Measurements from ENCODE around the gene ANKS3. TPM values are rescaled to one million over a fixed set of nuclear protein-coding genes. Genes with fewer than 3 reads are reported as not detected.
A peak's percentile ranks its signal among the peaks of the same experiment; 100 is the strongest.

Gene ANKS3
- total RNA-seq, 1 donor from 2014 or later, result 43.5 TPM

DNA sequence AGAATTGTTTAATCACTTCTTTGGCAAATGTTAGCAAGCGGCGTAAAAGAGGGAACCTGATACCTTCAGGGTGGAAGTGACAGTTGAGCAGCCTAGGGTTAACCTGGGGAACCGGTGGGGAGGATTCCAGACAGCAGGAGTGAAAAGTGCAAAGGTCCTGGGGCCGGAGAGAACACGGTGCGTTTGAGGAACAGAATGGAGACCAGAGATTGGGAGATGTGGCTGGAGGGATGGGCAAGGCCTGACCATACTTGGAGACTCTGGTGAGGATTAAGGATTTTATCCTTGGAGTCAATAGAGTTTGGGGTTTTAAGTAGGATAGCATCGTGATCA lies 35.2 kb upstream of the ANKS3 start:
- peak overlapping the region; percentile 15 for H3K27ac Mint-ChIP-seq (ENCODE audit: unreplicated experiment)

DNA sequence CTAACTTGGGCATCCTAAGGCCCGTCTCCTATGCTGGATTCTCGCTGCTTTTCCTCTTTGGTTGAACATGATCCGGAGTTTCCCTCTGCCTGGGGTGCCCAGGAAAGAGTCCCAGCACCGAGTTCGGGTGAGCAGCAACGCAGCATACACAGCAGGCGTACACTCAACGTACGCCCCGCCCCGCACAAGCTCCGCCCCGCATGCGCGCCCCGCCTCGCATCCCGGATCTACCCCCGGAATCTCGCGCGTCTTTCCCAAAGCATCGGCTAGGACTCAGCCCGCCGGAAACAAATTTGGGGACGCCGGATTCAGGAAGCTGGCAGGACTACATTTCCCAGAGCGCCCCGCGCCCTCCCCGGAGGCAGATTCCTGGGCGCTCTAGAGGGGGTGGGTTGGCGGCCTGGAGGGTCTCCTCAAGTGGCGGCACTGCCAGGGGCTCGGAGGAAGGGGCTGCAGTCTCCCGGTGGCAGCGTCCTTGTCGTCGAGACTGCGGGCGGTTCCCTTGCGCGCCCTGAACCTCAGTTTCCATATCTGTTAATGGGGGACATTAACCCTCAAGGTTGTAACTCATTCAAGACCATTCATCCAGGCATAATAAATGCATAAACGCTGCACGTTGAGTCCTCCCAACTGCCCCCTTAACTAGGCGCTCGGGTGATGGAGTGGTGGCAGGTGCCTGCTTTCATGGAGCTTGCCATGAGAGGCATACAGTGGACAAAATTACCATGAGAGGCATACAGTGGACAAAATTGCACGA lies 34.7 kb upstream of the ANKS3 start:
- Mint-ChIP-seq H3K27ac (ENCODE audit: unreplicated experiment) (peak overlapping the region; percentile 57), H3K9me3 (ENCODE audit: unreplicated experiment) (peaks cover 5% of the 10 kb centered on the region), H3K4me1 (ENCODE audit: low read depth, unreplicated experiment) (peaks cover 7% of the 10 kb centered on the region), H3K4me3 (ENCODE audit: unreplicated experiment) (peak overlapping the region; percentile 89), H3K27me3 (ENCODE audit: unreplicated experiment) (no peaks in the 10 kb centered on the region), H3K36me3 (ENCODE audit: unreplicated experiment) (no peaks in the 10 kb centered on the region)
- DNase-seq, result peak; percentile 98
- TF ChIP-seq, protein P1, sequence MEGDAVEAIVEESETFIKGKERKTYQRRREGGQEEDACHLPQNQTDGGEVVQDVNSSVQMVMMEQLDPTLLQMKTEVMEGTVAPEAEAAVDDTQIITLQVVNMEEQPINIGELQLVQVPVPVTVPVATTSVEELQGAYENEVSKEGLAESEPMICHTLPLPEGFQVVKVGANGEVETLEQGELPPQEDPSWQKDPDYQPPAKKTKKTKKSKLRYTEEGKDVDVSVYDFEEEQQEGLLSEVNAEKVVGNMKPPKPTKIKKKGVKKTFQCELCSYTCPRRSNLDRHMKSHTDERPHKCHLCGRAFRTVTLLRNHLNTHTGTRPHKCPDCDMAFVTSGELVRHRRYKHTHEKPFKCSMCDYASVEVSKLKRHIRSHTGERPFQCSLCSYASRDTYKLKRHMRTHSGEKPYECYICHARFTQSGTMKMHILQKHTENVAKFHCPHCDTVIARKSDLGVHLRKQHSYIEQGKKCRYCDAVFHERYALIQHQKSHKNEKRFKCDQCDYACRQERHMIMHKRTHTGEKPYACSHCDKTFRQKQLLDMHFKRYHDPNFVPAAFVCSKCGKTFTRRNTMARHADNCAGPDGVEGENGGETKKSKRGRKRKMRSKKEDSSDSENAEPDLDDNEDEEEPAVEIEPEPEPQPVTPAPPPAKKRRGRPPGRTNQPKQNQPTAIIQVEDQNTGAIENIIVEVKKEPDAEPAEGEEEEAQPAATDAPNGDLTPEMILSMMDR (IDR thresholded peaks at IDR 0.05; ENCODE audit: partially characterized antibody, unreplicated experiment), result no peak

More for the DNA sequence above, 35.2 kb upstream of the ANKS3 start:
- Mint-ChIP-seq H3K4me1 (ENCODE audit: low read depth, unreplicated experiment) (peaks cover 9% of the 10 kb centered on the region), H3K4me3 (ENCODE audit: unreplicated experiment) (peak overlapping the region; percentile 89), H3K27me3 (ENCODE audit: unreplicated experiment) (no peaks in the 10 kb centered on the region), H3K9me3 (ENCODE audit: unreplicated experiment) (peaks cover 5% of the 10 kb centered on the region), H3K36me3 (ENCODE audit: unreplicated experiment) (no peaks in the 10 kb centered on the region)
- DNase-seq, result no peak
- TF ChIP-seq, protein P1 (IDR thresholded peaks at IDR 0.05; ENCODE audit: partially characterized antibody, unreplicated experiment), result no peak

DNA sequence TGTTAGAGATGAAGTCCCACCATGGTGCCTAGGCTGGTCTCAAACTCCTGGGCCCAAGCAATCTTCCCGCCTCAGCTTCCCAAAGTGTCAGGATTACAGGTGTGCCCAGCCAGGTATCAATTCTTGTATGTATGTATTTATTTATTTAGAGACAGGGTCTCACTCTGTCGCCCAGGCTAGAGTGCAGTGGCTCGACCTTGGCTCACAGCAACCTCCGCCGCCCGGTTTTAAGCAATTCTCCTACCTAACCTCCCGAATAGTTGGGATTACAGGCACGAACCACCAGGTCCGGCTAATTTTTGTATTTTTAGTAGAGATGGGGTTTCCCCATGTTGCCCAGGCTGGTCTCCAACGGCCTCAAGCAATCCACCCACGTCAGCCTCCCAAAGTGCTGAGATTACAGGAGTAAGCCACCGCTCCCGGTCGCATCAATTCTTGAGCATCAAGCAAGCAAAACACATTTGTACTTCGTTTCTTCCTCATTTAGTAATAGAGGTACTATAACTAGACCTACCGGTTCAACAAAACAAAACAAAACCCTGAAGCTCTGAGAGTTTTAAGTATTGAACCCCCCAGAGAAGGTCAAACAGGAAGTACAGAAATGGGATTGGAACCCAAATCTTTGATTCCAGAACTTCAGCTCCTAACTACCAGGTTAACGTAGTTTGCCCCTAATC lies 33.9 kb upstream of the ANKS3 start:
- Mint-ChIP-seq H3K27me3 (ENCODE audit: unreplicated experiment) (no peaks in the 10 kb centered on the region), H3K4me1 (ENCODE audit: low read depth, unreplicated experiment) (peaks cover 7% of the 10 kb centered on the region), H3K36me3 (ENCODE audit: unreplicated experiment) (no peaks in the 10 kb centered on the region), H3K9me3 (ENCODE audit: unreplicated experiment) (peaks cover 5% of the 10 kb centered on the region), H3K4me3 (ENCODE audit: unreplicated experiment) (peak overlapping the region; percentile 89), H3K27ac (ENCODE audit: unreplicated experiment) (peak overlapping the region; percentile 59)
- TF ChIP-seq, protein P1 (IDR thresholded peaks at IDR 0.05; ENCODE audit: partially characterized antibody, unreplicated experiment), result no peak
- no peak for DNase-seq

DNA sequence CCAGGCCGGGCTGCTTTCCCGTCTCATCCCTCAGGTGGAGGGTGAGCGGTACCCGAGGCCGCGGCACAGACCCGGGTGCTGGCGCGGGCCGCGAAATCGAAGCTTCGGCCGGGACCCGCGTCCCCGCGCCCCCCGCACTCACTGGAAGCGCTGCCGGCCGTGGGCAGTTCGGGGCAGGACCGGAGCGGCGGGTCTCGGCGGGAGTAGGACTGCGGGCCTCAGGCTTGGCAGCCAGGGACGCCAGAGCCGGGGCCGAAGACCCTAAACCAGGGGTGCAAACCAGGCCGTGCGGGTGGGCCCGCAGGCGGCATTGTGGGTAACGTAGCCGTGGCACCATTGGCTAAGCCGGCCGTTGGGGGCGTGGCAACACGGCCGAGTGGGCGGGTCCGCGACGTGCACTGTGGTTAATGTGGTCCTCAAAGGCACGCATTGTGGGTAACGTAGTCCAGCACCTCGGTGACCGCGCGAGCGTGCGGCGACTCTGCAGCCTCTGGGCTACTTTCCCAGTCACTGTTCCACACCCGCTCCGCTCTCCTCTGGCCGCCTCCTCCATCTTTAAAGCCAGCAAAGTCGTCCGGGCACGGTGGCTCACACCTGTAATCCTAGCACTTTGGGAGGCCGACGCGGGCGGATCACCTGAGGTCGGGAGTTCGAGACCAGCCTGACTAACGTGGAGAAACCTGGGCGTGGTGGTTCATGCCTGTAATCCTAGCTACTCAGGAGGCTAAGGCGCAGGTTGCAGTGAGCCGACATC lies 33.0 kb upstream of the ANKS3 start, which contains the start of gene ZNF500:
Gene ZNF500, minus strand, starts transcription at position 288 of the 754 bp plus-strand sequence. CDS start 1,184 bp downstream, outside the sequence.
- Mint-ChIP-seq H3K9me3 (ENCODE audit: unreplicated experiment) (peaks cover 5% of the 10 kb centered on the region), H3K27ac (ENCODE audit: unreplicated experiment) (peak within 1 kb of the TSS; percentile 70), H3K4me1 (ENCODE audit: low read depth, unreplicated experiment) (peaks cover 7% of the 10 kb centered on the region), H3K4me3 (ENCODE audit: unreplicated experiment) (peak within 1 kb of the TSS; percentile 89), H3K36me3 (ENCODE audit: unreplicated experiment) (no peaks in the 10 kb centered on the region), H3K27me3 (ENCODE audit: unreplicated experiment) (no peaks in the 10 kb centered on the region)
- TF ChIP-seq, protein P1 (IDR thresholded peaks at IDR 0.05; ENCODE audit: partially characterized antibody, unreplicated experiment), result no peak
- peak; percentile 100 for DNase-seq
